NCI-H446 (cell line): ENCODE data around the gene NLRP14.

ENCODE experiments used
- DNase-seq, 2 experiments: peaks; one replicate each; lab custom pipeline; 2025; lab: John Stamatoyannopoulos, UW

Gene NLRP14, protein sequence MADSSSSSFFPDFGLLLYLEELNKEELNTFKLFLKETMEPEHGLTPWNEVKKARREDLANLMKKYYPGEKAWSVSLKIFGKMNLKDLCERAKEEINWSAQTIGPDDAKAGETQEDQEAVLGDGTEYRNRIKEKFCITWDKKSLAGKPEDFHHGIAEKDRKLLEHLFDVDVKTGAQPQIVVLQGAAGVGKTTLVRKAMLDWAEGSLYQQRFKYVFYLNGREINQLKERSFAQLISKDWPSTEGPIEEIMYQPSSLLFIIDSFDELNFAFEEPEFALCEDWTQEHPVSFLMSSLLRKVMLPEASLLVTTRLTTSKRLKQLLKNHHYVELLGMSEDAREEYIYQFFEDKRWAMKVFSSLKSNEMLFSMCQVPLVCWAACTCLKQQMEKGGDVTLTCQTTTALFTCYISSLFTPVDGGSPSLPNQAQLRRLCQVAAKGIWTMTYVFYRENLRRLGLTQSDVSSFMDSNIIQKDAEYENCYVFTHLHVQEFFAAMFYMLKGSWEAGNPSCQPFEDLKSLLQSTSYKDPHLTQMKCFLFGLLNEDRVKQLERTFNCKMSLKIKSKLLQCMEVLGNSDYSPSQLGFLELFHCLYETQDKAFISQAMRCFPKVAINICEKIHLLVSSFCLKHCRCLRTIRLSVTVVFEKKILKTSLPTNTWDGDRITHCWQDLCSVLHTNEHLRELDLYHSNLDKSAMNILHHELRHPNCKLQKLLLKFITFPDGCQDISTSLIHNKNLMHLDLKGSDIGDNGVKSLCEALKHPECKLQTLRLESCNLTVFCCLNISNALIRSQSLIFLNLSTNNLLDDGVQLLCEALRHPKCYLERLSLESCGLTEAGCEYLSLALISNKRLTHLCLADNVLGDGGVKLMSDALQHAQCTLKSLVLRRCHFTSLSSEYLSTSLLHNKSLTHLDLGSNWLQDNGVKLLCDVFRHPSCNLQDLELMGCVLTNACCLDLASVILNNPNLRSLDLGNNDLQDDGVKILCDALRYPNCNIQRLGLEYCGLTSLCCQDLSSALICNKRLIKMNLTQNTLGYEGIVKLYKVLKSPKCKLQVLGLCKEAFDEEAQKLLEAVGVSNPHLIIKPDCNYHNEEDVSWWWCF

DNA sequence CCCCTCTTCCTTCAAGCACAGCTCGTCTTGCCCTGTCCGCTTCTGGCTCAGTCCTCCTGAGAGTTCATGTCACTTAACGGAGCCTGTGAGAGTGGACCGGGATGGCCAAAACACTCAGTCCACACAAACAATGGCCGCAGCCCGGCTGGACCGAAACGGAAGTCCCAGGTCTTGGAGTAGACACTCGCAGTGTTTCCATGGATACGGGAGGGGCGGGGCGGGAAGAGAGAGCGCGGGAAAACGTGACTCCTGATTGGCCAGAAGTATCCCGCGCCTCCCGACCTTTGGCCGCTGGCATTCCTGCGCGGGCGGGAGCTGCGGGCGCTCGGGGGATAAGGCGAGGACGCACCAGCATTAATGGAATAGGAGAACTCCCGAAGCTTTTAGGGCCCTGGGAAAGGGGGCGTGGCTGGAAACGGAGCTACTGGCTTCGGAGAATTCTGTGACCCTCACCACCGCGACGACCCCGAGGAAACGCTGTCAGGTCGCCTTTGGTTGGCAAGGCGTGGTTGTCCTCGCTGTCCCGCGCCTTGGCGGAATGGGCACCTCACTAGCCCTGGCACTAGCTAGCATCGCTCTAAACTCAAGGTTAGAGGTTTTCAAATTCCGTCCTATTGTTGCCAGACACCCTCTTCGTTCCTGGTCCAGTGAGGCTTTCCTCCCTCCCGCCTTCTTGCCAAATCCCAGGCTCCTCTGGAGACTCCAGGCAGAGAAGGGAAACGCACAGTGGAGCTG, at the start of gene NLRP14, which contains the start of gene ZNF214:
NLRP14 (plus strand) TSS at position 297 of the 735 bp plus-strand sequence. CDS start 18,108 bp downstream, outside the sequence.
ZNF214 (minus strand) TSS at position 164 of the 735 bp plus-strand sequence. CDS start 17,511 bp downstream, outside the sequence.
- peak; percentile 67 to 92 for DNase-seq

DNA sequence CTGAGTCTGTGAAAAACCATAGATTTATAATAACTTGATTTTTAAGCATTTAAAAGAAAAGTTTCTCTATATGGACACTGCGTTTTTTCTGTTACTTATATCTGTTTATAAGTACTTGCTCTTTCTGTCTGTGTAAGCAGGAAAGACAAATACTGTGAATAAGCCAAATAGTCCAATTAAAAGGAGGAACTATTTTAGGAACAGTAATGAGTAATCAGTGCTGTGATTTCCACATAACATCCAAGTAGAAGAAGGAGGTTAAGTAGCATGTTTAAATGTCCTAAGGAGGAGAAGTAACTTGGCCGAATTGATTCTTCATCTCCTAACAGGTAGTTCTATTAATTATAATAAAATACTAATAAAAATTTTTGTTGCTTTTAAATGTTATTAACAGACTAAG, 40.9 kb upstream of the NLRP14 start:
- DNase-seq: no peak

DNA sequence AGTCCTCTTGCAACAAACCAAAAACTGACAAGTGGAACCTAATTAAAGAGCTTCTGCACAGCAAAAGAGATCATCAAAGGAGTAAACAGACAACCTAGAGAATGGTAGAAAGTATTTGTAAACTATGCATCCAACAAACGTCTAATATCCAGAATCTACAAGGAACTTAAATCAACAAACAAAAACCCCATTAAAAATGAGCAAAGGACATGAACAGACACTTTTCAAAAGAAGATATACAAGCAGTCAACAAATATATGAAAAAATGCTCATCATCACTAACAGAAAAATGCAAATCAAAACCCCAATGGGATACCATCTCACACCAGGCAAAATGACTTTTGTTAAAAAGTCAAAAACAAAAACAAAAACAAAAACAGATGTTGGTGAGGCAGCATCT, 33.8 kb upstream of the NLRP14 start:
- DNase-seq: no peak

DNA sequence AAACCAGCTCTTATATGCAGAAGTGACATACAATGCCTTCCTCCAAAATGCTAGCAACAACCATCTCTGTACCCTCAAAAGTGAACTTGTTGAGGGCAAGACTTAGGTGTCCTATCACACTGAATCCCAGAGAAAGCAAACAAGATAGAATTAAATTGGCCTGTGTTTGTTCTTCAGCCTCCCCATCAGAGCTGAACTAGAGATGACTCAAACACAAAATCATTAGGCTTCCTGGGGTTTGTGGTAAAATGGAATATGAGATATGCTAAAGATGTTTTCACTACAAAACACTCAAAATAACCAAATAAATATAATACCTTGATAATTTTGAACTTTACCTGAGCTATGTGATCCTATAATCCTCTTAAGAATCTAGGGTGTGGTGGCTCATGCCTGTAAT, 31.8 kb upstream of the NLRP14 start:
- DNase-seq: no peak

DNA sequence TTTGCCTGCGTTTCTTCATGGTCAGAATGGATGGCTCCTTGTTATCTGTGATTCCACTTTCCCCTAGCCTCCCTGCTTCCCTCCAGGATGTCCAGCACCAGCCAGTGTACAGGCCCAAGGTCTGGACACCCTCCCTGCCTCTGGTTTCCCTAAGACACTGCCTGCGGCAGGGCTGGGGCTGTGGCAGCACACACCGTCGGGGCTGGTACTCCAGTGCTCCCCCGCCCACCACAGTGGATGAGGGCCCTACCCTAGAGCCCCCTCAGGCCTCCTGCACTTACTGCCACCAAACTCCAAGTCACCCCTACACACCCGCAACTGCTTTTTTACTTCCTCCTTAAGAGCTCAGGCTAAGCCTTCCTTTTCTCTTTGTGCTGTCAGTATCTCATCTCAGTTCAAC, 29.1 kb upstream of the NLRP14 start:
- no peak for DNase-seq

DNA sequence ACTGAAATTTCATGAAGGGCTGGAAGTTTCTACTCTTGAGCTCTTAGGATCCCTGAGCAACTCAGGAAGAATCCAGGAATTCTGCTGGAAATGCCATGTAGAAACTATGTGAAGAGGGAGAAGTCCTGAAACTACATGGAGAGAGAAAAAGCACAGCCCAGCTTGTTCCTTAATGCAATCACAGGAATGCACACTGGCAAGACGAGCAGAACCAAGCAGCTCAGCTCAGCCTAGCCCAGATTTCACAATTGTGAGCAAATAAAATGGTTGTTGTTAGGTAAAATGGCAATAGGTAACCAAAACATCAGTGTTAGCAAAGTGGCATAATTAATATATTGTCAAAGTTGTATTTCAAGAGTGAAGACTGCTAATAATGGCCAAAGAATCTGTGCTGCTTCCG, 28.3 kb upstream of the NLRP14 start:
- DNase-seq: no peak

DNA sequence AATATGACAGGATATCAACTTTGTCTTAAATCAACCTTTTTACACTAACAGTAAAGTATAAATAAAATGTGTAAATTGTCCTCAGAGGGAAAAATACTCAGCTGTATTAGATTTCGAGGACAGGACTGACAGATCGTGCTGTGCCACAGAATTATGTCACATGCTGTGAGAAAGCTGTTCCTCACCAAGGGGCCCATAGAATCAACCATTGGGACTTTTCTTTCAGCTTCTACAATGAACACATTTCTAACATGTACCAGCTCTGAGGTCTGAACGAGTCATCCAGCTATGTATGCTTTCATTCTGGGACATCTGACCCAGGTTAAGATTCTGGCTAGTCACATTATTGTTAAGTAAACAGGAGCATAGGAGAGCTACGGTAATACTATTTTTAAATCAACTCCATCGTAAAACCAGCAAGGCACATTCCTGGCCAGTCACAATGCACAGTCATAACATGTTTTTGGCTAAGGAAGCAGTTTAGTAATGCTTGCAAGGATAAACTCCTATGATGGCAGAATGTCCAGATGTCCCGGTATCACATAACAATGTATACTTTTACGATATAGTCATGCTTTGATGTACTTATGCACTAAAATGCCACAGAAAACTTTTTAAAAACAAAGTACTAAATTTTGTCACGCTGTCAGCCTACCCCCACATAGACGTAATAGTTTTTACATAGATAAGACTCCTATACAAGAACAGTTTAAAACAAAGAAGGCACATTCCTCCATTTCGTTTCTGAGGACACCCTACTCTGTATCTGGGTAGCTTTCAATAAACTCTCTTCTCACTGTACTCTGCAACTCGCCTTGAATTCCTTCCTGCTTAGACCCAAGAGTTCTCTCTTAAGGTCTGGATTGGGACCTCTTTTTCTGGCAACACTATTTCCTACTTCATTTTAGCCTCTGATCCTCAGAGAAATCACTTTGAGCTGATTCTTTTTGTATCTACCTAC, 27.5 kb upstream of the NLRP14 start:
- DNase-seq: no peak

DNA sequence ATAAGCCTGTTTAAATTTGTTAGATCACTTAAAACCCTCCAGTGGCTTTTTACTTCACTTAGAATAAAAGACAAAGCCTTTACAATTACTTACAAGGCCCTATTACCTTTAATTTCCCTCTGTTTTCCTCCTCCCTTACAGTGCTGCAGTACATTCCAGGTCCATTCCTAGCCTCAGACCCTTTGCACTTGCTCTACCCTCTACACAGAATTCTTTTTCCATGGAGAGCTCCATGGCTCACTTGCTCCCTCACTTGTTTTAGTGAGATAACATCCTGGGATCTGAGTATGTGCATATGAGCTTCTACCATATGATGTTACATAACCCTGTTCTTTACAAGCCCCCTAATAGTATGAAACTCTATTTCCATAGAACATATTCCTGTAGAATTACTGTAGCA, 24.6 kb upstream of the NLRP14 start:
- DNase-seq: no peak

DNA sequence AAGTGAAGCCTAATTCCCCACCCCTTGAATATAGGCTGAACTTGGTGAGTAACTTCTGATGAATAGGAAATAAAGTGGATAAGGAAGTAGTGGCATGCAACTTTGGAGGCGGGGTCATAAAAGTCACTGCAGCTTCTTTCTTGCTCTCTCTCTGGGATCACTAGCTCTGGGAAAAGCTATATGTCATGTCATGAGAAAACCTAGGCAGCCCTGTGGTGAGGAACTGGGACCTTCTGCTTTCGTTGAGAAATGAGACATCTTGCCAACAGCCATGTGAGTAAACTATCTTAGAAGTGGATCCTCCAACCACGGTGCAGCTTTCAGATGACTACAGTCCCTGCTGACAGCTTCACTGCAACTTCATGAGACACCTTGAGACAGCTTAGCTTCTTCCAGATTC, 15.8 kb upstream of the NLRP14 start:
- DNase-seq: no peak

DNA sequence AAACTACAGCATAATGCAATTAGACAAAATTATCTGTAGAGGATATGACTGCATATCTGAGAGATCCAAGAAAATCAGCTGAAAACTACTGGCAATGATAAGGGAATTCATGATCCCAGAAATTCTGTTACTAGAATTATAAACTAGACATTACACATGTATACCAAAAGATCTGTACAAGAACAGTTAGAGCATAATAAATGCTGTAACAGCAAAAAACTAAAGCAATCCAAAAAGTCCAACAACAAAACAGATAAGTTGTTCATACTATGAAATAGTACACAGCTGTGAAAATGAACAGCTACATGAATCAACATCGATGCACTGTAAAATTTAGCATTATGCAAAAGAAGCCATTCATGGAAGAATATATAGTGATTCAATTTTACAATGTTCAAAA, 6.2 kb upstream of the NLRP14 start:
- DNase-seq: no peak

DNA sequence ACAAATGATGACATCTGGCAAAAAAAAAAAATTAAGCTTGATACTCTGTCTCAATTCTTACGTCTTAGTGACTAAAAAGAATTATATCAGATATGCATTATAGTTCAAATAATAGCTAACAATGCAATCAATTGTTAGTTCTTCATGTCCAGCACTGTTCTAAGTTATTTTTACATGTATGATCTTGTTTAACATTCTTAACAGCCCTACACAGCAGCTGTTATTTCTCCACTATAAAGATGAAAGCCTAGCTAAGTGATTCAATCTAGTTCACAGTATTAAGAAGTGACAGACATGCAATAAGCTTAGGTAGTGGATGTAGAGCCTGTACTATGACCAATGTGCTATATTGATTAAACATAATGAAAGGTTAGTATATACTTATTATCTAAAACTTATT, 4.3 kb upstream of the NLRP14 start:
- DNase-seq: no peak

DNA sequence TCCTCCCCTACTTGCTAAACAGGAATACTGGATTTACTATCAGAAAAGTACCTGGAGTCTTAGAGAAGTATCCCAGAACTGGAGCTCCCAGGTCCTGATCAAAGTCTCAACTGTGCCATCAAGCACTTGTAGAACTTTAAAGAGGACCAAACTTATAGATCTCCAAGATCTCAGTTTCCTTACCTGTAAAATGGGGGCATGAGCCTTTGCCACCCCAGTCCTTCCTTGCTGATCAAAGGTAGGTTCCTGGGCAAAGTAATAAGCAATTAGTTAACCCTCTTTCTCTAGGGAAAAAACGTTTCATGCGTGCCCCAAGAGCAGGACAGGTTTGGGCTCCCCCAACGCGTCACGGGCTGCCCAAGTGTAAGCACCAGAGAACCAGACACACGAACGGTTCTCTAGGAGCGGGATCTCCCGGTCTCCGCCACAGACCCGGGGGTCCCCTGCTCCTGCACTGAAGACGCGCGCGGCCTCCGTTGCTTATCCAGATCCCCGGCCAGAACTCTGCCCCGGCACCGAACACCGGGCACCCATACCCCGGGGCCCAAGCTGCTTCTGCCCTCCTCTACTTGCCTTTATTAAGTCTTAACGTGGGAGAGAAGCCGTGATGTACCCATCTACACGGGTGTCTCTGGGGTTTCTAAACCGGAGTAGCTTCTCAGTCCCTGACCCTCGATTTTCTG, 638 bp upstream of the NLRP14 start:
- DNase-seq: no peak

DNA sequence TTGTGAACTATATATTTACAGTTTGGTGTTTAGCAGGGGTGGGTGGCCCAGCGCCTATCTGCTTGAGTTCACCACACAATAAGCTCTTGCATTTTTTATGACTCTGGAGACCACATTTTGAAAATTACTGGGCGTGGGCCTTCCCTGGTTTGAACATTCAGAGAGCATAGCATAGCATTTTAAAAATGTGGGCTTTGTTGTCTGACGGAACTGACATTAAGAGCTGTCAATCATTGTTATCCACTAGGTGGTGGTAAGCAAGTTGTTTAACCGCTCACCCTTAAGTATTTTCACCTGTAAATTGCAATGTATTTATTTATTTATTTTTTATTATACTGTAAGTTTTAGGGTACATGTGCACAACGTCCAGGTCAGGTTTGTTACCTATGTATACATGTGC, 1.0 kb downstream of the NLRP14 start:
- no peak for DNase-seq

DNA sequence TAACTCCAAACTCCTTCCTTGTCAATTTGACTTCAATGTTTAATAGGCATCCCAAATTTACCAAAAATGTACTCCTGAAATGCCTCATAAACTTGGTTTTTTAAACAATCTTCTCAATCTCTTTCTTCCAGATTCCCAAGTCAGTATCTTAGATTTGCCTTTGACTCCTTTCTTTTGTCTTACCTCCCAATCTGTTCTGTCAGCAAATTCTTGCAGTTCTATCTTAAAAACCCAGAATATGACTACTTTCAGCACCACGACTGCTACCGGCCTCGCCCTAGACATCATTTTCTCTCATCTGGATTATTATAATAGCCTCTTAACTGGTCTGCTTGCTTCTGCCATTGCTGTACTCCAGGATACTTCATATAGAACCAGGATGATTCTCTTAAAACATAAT, 7.9 kb downstream of the NLRP14 start:
- DNase-seq: no peak

DNA sequence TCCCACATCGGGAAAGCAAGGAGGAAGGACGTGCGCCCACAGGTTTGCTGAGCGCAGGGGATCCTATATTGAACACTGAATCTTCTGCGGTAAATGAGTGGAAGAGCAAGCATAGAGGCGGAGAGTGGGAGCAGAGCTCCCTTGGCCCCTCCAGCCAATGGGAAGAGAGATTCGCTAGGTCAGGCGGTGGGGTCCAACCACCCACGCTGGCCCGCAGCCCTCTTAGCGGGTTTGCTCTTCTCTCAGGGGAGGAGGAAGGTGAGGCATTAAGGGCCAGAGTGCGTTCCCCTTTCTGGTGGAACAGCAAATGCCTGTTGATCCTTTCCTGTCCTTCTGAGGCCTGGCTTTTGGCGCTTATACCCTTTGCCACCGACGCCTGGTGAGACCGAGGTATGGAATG, 10.6 kb downstream of the NLRP14 start:
- no peak for DNase-seq

DNA sequence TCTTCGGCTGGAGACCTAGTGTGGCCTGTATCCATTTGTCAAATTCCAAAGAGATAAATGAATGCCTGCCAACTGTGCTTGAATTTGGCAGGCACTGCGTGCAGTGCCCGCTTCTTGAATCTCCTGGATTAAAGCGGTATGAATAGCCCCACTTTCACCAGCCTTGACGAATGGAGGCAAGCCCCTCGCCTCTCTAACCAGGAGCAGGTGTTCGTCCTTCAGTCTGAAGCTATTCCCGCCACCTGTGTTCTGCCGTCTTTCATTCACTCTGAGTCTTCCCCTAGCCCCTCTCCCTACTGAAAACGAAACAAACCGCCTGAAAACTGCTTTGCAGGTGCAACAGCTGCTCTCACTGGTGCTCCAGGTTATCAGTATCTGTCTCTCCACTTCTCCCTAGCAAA, 11.2 kb downstream of the NLRP14 start:
- no peak for DNase-seq

DNA sequence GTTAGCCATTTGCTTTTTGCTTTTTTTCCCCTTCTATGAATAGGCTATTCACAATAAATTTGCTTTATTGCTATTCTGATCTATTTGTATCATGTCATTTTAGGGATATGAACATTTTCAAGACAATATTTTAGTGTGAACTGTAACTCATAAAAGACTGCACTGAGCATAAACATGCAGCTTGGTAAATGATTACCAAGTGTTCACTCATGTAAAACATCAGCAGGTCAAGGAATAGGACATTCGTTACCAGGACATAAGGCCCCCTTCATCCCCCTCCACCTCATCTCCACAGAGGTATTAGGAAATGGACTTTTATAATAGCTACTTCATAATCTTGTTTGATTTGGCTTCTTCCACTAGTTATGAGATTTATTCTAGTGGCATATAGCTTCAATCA, 12.4 kb downstream of the NLRP14 start:
- DNase-seq: no peak

DNA sequence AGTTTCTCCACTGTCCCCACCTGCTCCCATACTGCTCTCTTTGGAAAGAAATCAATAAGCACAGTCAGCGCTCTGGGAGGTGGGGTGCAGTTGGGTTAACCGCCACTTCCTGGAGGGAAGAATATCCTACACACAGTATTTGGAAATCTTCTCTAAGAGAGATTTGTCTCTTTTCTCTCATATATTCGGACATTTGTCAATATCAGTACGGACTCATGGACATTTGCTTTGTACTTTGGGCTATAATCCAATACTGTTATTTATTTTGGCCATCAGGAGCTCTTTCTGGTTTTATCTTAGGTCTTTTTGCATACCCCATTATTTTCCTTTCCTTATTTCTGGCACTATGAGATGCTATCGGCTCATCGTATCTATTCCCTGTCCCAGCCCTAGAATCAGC, 13.7 kb downstream of the NLRP14 start:
- DNase-seq: no peak

DNA sequence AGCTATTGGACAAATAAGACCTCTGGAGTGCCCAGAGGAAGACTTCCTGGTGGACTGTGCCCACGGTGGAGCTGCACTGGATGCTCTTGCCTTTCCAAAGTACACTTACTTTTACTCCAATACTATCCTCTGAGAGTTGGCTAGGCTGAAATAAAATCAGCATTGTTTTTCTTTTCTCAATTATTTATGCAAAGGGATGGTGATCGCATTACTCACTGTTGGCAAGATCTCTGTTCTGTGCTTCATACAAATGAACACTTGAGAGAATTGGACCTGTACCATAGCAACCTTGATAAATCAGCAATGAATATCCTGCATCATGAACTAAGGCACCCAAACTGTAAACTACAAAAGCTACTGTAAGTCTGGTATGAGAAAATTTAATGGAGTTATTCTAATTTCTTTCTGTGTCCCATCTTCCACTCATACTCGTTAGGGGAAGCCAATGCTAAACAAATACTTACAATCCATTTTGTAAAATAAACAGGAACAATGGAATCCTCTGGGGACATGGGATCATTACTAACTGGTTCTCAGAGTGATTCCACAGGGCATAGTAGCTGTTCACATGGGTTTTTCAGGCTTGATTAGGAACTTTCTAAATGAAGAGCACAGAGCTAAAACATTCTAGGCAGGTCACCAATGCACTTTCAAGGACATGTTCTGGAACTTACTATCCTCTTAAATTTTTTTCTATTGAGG, 26.3 kb downstream of the NLRP14 start:
- DNase-seq: no peak

DNA sequence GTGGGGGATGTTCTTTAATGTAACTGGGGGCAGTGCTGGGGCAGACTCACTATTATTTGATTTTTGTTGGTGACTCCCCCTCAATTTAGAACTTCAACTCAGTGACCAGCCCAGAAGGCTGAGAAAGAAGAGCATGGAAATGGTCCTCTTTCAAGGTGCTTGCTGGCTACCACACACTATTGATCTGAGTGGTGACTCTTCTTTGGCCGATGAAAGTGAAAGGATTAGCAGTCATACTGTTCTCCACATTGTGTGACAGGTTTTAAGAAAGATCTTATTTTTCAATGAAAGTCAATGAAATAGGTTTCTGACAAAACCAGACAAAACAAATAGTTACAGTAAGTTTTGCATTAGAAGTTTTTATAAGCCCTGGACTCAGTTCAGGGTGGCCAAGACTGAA, 29.9 kb downstream of the NLRP14 start:
- DNase-seq: no peak
